Liver (tissue), 9 donors: ENCODE data around the gene DLGAP4. TPM values are rescaled to one million over a fixed set of nuclear protein-coding genes. Genes with fewer than 3 reads are reported as not detected.

Experiments used
- DNase-seq: peaks from one replicate; pipeline ENCODE4 v3.0.0-alpha.2; 2017; ENCODE audit warnings: low spot score
- H3K27ac ChIP-seq, 2 donors: one replicate each; pipeline ENCODE4 v1.7.0; 2013; ENCODE audit warnings: inconsistent platforms in 2 of 2, low read length in 2 of 2, control low read depth in 1 of 2, low read depth in 1 of 2, mild to moderate bottlenecking in 1 of 2
- H3K27me3 ChIP-seq, 4 donors: one replicate each; pipeline versions ENCODE4 v1.6.1 to v1.7.0; 2013; ENCODE audit warnings: low read length in 3 of 4, inconsistent platforms in 1 of 4, mild to moderate bottlenecking in 1 of 4, moderate library complexity in 1 of 4; ENCODE audit not compliant: control insufficient read depth in 4 of 4, insufficient read depth in 4 of 4
- H3K36me3 ChIP-seq, 4 donors: one replicate each; pipeline versions ENCODE4 v1.6.1 to v1.7.0; 2013; ENCODE audit warnings: low read length in 3 of 4, mild to moderate bottlenecking in 3 of 4, low read depth in 1 of 4, moderate library complexity in 1 of 4; ENCODE audit not compliant: control insufficient read depth in 4 of 4, insufficient read depth in 3 of 4
- H3K4me1 ChIP-seq, 4 donors: one replicate each; pipeline versions ENCODE4 v1.6.1 to v1.7.0; 2013; ENCODE audit warnings: low read length in 3 of 4, mild to moderate bottlenecking in 3 of 4, moderate library complexity in 1 of 4; ENCODE audit not compliant: control insufficient read depth in 4 of 4, insufficient read depth in 4 of 4
- H3K4me3 ChIP-seq, 3 donors: one replicate each; pipeline versions ENCODE4 v1.6.1 to v1.7.0; 2013; ENCODE audit warnings: low read length in 3 of 3, control low read depth in 1 of 3, low read depth in 1 of 3, mild to moderate bottlenecking in 1 of 3
- H3K9ac ChIP-seq, 2 donors: one replicate each; pipeline ENCODE4 v1.7.0; 2013; ENCODE audit warnings: low read length in 2 of 2, mild to moderate bottlenecking in 2 of 2, moderate library complexity in 2 of 2, control low read depth in 1 of 2, low read depth in 1 of 2
- H3K9me3 ChIP-seq, 4 donors: one replicate each; pipeline versions ENCODE4 v1.6.1 to v1.7.0; 2013; ENCODE audit warnings: low read length in 3 of 4; ENCODE audit not compliant: control insufficient read depth in 4 of 4
- ATF3 ChIP-seq: IDR thresholded peaks from 2 replicates; pipeline ENCODE4 v1.6.1; 2016; ENCODE audit warnings: antibody characterized with exemption
- EGR1 ChIP-seq, 2 donors: IDR thresholded peaks; 2 replicates each; pipeline ENCODE4 v1.6.1; 2016 to 2018; ENCODE audit warnings: antibody characterized with exemption in 2 of 2, low read depth in 2 of 2
- FOXA1 ChIP-seq: IDR thresholded peaks from 2 replicates; pipeline ENCODE4 v1.6.1; 2016; ENCODE audit warnings: antibody characterized with exemption
- FOXA2 ChIP-seq: IDR thresholded peaks from 2 replicates; pipeline ENCODE4 v1.6.1; 2016; ENCODE audit warnings: antibody characterized with exemption
- HNF4A ChIP-seq, 2 donors: conservative IDR thresholded peaks; 2 replicates each; pipeline ENCODE4 v1.6.1; 2016; ENCODE audit warnings: antibody characterized with exemption in 2 of 2, mild to moderate bottlenecking in 2 of 2
- HNF4G ChIP-seq: IDR thresholded peaks from 2 replicates; pipeline ENCODE4 v1.6.1; 2016; ENCODE audit warnings: antibody characterized with exemption
- JUND ChIP-seq, 2 donors: IDR thresholded peaks; 2 replicates each; pipeline ENCODE4 v1.6.1; 2016; ENCODE audit warnings: antibody characterized with exemption in 2 of 2
- NR2F2 ChIP-seq: IDR thresholded peaks from 2 replicates; pipeline ENCODE4 v1.6.1; 2016; ENCODE audit warnings: antibody characterized with exemption
- RAD21 ChIP-seq, 2 donors: IDR thresholded peaks; 2 replicates each; pipeline ENCODE4 v1.6.1; 2016; ENCODE audit warnings: antibody characterized with exemption in 2 of 2, mild to moderate bottlenecking in 2 of 2
- RXRA ChIP-seq, 2 donors: IDR thresholded peaks; 2 replicates each; pipeline ENCODE4 v1.6.1; 2017 to 2018; ENCODE audit warnings: antibody characterized with exemption in 2 of 2, mild to moderate bottlenecking in 1 of 2
- SP1 ChIP-seq: IDR thresholded peaks from 2 replicates; pipeline ENCODE4 v1.6.1; 2018; ENCODE audit warnings: antibody characterized with exemption, mild to moderate bottlenecking
- TAF1 ChIP-seq: conservative IDR thresholded peaks from 2 replicates; pipeline ENCODE4 v1.6.1; 2016; ENCODE audit warnings: antibody characterized with exemption, mild to moderate bottlenecking
- YY1 ChIP-seq: IDR thresholded peaks from 2 replicates; pipeline ENCODE4 v1.6.1; 2016; ENCODE audit warnings: antibody characterized with exemption, mild to moderate bottlenecking
- WGBS: extraction: QIAGEN DNeasy Blood & Tissue Kit; methylation state at CpG from one replicate; pipeline ENCODE4 v1.1.7; 2013; 5-methylcytosine and 5-hydroxymethylcytosine counted together
- polyA plus RNA-seq, 2 donors: library from polyadenylated mRNA; stranded (reverse) in 1 of 2; unstranded in 1 of 2; fragments of 200-250 nt in 1 of 2; fragments of >200 nt in 1 of 2; fragmentation: Nextera tagmentation in 1 of 2; extraction: Ambion mirVana in 1 of 2; gene quantifications; one replicate each; pipeline versions ENCODE4 v1.2.1 to v1.2.3, GENCODE V29; 2013 to 2015
- total RNA-seq, 2 donors: library from RNA; depleted of rRNA; stranded (reverse); fragments of >200 nt; gene quantifications; one replicate each; pipeline ENCODE4 v1.2.3, GENCODE V29; 2014
- TF ChIP-seq, protein P1 (sequence below): IDR thresholded peaks from 2 replicates; pipeline ENCODE4 v1.6.1; 2016; ENCODE audit warnings: antibody characterized with exemption
- TF ChIP-seq, protein P2 (sequence below): IDR thresholded peaks from 2 replicates; pipeline ENCODE4 v1.6.1; 2016; ENCODE audit warnings: antibody characterized with exemption
- TF ChIP-seq, protein P3 (sequence below): IDR thresholded peaks from 2 replicates; pipeline ENCODE4 v1.6.1; 2016; ENCODE audit warnings: antibody characterized with exemption, mild to moderate bottlenecking
- TF ChIP-seq, protein P4 (sequence below): fragments of 150-350 bp; IDR thresholded peaks from 2 replicates; pipeline ENCODE4 v1.5.1; 2017; ENCODE audit warnings: improper control_type of control experiment, low read depth, low read length; ENCODE audit not compliant: missing input control
- donor health status: healthy.
- donor health status: healthy.
- donor health status: healthy.
- donor health status: healthy.
- donor health status: healthy.

DLGAP4 gene
- total and polyA plus RNA-seq, 4 donors: 2.9 to 18.7 (median 11.2) TPM

- Histone ChIP-seq H3K9ac (no peak overlapping the region), H3K9me3 (no peaks in the 10 kb centered on the region), H3K27me3 (peaks cover 0 to 26% (median 5%) of the 10 kb centered on the region in 4 donors), H3K4me1 (peaks cover 0 to 10% (median 5%) of the 10 kb centered on the region in 4 donors), H3K36me3 (no peaks in the 10 kb centered on the region), H3K4me3 (no peak overlapping the region), H3K27ac (no peak overlapping the region)
- TF ChIP-seq HNF4A (conservative IDR thresholded peaks at IDR 0.05): no peak
- no peak for TF ChIP-seq ATF3
- TF ChIP-seq TAF1: no peak
- no peak for TF ChIP-seq SP1
- TF ChIP-seq, protein P1, sequence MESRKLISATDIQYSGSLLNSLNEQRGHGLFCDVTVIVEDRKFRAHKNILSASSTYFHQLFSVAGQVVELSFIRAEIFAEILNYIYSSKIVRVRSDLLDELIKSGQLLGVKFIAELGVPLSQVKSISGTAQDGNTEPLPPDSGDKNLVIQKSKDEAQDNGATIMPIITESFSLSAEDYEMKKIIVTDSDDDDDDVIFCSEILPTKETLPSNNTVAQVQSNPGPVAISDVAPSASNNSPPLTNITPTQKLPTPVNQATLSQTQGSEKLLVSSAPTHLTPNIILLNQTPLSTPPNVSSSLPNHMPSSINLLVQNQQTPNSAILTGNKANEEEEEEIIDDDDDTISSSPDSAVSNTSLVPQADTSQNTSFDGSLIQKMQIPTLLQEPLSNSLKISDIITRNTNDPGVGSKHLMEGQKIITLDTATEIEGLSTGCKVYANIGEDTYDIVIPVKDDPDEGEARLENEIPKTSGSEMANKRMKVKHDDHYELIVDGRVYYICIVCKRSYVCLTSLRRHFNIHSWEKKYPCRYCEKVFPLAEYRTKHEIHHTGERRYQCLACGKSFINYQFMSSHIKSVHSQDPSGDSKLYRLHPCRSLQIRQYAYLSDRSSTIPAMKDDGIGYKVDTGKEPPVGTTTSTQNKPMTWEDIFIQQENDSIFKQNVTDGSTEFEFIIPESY: no peak
- TF ChIP-seq JUND (IDR thresholded peaks at IDR 0.05): no peak
- TF ChIP-seq YY1: no peak
- no peak for TF ChIP-seq FOXA2
- TF ChIP-seq HNF4G: no peak
- TF ChIP-seq, protein P2, sequence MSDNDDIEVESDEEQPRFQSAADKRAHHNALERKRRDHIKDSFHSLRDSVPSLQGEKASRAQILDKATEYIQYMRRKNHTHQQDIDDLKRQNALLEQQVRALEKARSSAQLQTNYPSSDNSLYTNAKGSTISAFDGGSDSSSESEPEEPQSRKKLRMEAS: no peak
- no peak for TF ChIP-seq RAD21 (IDR thresholded peaks at IDR 0.05)
- TF ChIP-seq RXRA (IDR thresholded peaks at IDR 0.05): no peak
- TF ChIP-seq, protein P3, sequence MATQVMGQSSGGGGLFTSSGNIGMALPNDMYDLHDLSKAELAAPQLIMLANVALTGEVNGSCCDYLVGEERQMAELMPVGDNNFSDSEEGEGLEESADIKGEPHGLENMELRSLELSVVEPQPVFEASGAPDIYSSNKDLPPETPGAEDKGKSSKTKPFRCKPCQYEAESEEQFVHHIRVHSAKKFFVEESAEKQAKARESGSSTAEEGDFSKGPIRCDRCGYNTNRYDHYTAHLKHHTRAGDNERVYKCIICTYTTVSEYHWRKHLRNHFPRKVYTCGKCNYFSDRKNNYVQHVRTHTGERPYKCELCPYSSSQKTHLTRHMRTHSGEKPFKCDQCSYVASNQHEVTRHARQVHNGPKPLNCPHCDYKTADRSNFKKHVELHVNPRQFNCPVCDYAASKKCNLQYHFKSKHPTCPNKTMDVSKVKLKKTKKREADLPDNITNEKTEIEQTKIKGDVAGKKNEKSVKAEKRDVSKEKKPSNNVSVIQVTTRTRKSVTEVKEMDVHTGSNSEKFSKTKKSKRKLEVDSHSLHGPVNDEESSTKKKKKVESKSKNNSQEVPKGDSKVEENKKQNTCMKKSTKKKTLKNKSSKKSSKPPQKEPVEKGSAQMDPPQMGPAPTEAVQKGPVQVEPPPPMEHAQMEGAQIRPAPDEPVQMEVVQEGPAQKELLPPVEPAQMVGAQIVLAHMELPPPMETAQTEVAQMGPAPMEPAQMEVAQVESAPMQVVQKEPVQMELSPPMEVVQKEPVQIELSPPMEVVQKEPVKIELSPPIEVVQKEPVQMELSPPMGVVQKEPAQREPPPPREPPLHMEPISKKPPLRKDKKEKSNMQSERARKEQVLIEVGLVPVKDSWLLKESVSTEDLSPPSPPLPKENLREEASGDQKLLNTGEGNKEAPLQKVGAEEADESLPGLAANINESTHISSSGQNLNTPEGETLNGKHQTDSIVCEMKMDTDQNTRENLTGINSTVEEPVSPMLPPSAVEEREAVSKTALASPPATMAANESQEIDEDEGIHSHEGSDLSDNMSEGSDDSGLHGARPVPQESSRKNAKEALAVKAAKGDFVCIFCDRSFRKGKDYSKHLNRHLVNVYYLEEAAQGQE: no peak
- TF ChIP-seq EGR1 (IDR thresholded peaks at IDR 0.05; ENCODE audit: low read depth in 2 of 2): no peak
- TF ChIP-seq FOXA1: no peak
- no peak for TF ChIP-seq NR2F2
- 33% methylated on average over 14 of the region's 14 CpGs for WGBS
- no peak for DNase-seq
Observed at GRCh38 chr20:36303020-36303595, 3.0 kb upstream of the DLGAP4 start.

- Histone ChIP-seq H3K9ac (no peak overlapping the region), H3K4me1 (peaks cover 0 to 10% (median 5%) of the 10 kb centered on the region in 4 donors), H3K36me3 (no peaks in the 10 kb centered on the region), H3K4me3 (no peak overlapping the region), H3K9me3 (no peaks in the 10 kb centered on the region), H3K27ac (no peak overlapping the region), H3K27me3 (peaks cover 0 to 26% (median 5%) of the 10 kb centered on the region in 4 donors)
- TF ChIP-seq HNF4A (conservative IDR thresholded peaks at IDR 0.05) (no peak), FOXA2 (no peak), SP1 (no peak)
- TF ChIP-seq, protein P4, sequence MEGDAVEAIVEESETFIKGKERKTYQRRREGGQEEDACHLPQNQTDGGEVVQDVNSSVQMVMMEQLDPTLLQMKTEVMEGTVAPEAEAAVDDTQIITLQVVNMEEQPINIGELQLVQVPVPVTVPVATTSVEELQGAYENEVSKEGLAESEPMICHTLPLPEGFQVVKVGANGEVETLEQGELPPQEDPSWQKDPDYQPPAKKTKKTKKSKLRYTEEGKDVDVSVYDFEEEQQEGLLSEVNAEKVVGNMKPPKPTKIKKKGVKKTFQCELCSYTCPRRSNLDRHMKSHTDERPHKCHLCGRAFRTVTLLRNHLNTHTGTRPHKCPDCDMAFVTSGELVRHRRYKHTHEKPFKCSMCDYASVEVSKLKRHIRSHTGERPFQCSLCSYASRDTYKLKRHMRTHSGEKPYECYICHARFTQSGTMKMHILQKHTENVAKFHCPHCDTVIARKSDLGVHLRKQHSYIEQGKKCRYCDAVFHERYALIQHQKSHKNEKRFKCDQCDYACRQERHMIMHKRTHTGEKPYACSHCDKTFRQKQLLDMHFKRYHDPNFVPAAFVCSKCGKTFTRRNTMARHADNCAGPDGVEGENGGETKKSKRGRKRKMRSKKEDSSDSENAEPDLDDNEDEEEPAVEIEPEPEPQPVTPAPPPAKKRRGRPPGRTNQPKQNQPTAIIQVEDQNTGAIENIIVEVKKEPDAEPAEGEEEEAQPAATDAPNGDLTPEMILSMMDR: no peak
- TF ChIP-seq, protein P3: no peak
- no peak for DNase-seq
- 38% methylated on average over 1 of the region's 1 CpG for WGBS
Observed at GRCh38 chr20:36303831-36304230, 2.3 kb upstream of the DLGAP4 start.
